ENCODE measurements around the gene CNIH1.

DNA sequence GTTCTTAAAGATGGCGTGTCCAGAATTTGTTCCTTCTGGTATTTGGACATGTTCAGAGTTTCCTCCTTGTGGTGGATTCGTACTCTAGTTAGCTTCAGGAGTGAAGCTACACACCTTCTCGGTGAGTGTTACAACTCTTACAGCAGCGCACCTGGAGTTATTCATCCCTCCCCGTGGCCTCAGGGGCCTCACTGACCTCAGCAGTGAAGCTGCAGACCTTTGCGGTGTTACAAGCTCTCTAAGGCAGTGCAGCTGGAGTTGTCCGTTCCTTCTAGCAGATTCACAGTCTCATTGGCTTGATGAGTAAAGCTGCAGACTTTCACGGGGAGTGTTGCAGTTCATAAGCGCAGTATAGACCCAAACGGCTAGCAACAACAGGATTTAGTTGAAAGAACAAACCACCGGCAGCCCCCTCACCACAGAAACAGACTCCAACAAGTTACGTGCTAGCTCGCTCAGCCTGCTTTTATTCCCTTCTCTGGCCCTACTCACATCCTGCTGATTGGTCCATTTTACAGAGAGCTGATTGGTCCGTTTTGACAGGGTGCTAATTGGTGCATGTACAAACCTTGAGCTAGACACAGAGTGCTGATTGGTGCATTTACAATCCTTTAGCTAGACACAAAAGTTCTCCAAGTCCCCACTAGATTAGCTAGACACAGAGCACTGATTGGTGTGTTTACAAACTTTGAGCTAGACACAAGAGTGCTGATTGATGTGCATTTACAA lies 48.9 kb downstream of the CNIH1 start:
- TF ChIP-seq CTCF (IDR thresholded peaks at IDR 0.05) (no peak), EP300 (IDR thresholded peaks at IDR 0.05; ENCODE audit: low read depth) (no peak), POLR2A (IDR thresholded peaks at IDR 0.05) (no peak), POLR2AphosphoS5 (IDR thresholded peaks at IDR 0.05) (no peak)

All from transverse colon (tissue), 4 donors.